Loucy (cell line): ENCODE results near the gene TP53AIP1.

Source experiments
- H2AFZ ChIP-seq: fragments of 200-600 bp; sonication (generic); 2 replicates; pipeline ENCODE4 v1.6.0; 2016; ENCODE audit warnings: antibody characterized with exemption, mild to moderate bottlenecking, low read length, moderate library complexity
- H3F3A ChIP-seq: fragments of 200-600 bp; 2 replicates; pipeline ENCODE4 v1.6.0; 2016; ENCODE audit warnings: antibody characterized with exemption, low read depth, mild to moderate bottlenecking
- H3K27me3 ChIP-seq: fragments of 200-600 bp; sonication (generic); 2 replicates; pipeline ENCODE4 v1.6.1; 2014; ENCODE audit warnings: low read length, mild to moderate bottlenecking; ENCODE audit not compliant: insufficient read depth, poor library complexity, severe bottlenecking
- H3K36me3 ChIP-seq: fragments of 200-600 bp; sonication (generic); 2 replicates; pipeline ENCODE4 v1.6.1; 2016; ENCODE audit warnings: low read length; ENCODE audit not compliant: insufficient read depth
- H3K4me1 ChIP-seq: fragments of 200-600 bp; sonication (generic); 2 replicates; pipeline ENCODE4 v1.5.1; 2014; ENCODE audit warnings: low read length, mild to moderate bottlenecking; ENCODE audit not compliant: insufficient read depth, poor library complexity, severe bottlenecking
- H3K4me2 ChIP-seq: fragments of 200-600 bp; sonication (generic); 2 replicates; pipeline ENCODE4 v1.6.0; 2014; ENCODE audit warnings: antibody characterized with exemption, low read length, low read depth, mild to moderate bottlenecking; ENCODE audit not compliant: poor library complexity, severe bottlenecking
- H3K4me3 ChIP-seq: fragments of 200-600 bp; sonication (generic); 2 replicates; pipeline ENCODE4 v1.5.1; 2014; ENCODE audit warnings: low read length, mild to moderate bottlenecking, mixed read lengths; ENCODE audit not compliant: poor library complexity, severe bottlenecking
- H3K79me2 ChIP-seq: fragments of 200-600 bp; sonication (generic); 2 replicates; pipeline ENCODE4 v1.6.1; 2014; ENCODE audit warnings: low read length; ENCODE audit not compliant: insufficient read depth
- H3K9ac ChIP-seq: fragments of 200-600 bp; sonication (generic); 2 replicates; pipeline ENCODE4 v1.6.0; 2014; ENCODE audit warnings: mild to moderate bottlenecking, low read depth, low read length, moderate library complexity; ENCODE audit not compliant: poor library complexity, severe bottlenecking
- H3K9me2 ChIP-seq: fragments of 200-600 bp; sonication (generic); replicated peaks from 2 replicates; pipeline ENCODE4 v1.6.1; 2016; ENCODE audit warnings: low read depth, low read length, mixed read lengths
- H3K9me3 ChIP-seq: fragments of 200-600 bp; sonication (generic); 2 replicates; pipeline ENCODE4 v1.6.1; 2014; ENCODE audit warnings: mild to moderate bottlenecking, antibody characterized with exemption, low read length, low read depth; ENCODE audit not compliant: insufficient read depth
- H4K20me1 ChIP-seq: fragments of 200-600 bp; sonication (generic); 2 replicates; pipeline ENCODE4 v1.6.0; 2014; ENCODE audit warnings: antibody characterized with exemption, low read length, mild to moderate bottlenecking; ENCODE audit not compliant: insufficient read depth, poor library complexity, severe bottlenecking
- EZH2phosphoT487 ChIP-seq: fragments of 200-600 bp; IDR thresholded peaks from 2 replicates; pipeline ENCODE4 v1.6.1; 2018; ENCODE audit warnings: antibody characterized with exemption, mild to moderate bottlenecking, moderate library complexity, borderline replicate concordance
- TF ChIP-seq, protein P1 (sequence below): fragments of 200-600 bp; sonication (generic); conservative IDR thresholded peaks from 2 replicates; pipeline ENCODE4 v1.5.1; 2014; ENCODE audit warnings: mild to moderate bottlenecking, antibody characterized with exemption, low read length

The TP53AIP1 gene

DNA sequence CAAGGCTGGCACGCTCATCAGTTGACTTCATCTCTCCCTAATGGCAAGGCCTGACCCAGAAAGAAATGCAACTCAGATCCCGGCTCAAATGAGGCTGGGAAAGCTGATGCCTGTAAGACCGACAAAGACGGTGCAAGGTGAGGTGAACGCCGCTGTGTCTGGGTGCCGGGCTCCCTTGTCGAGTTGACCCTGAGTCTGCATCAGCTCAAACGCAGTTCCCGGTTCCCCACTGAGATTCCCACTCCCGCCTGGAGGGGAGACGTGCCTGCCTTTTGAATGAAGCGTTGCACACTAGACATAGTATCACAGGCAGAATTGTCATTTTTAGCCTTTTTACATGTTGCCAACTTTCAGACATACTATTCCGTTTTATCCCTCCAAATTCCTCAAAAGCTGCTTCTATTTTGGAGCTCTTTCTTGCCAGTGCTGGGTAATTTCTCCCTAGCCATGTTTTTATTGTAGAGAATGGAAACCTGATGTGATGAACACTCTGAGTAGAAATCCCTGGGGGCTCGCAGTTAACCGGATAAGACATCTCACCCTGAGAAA is 831 bp upstream of the TP53AIP1 start:
- H3K9ac ChIP-seq, result no peak overlapping the region
- no peaks in the 10 kb centered on the region for H4K20me1 ChIP-seq
- no peaks in the 10 kb centered on the region for H3K36me3 ChIP-seq
- H2AFZ ChIP-seq, result no peak overlapping the region
- no peaks in the 10 kb centered on the region for H3F3A ChIP-seq
- no peaks in the 10 kb centered on the region for H3K4me1 ChIP-seq
- H3K9me3 ChIP-seq, result no peaks in the 10 kb centered on the region
- no peak overlapping the region for H3K4me3 ChIP-seq
- TF ChIP-seq, protein P1, sequence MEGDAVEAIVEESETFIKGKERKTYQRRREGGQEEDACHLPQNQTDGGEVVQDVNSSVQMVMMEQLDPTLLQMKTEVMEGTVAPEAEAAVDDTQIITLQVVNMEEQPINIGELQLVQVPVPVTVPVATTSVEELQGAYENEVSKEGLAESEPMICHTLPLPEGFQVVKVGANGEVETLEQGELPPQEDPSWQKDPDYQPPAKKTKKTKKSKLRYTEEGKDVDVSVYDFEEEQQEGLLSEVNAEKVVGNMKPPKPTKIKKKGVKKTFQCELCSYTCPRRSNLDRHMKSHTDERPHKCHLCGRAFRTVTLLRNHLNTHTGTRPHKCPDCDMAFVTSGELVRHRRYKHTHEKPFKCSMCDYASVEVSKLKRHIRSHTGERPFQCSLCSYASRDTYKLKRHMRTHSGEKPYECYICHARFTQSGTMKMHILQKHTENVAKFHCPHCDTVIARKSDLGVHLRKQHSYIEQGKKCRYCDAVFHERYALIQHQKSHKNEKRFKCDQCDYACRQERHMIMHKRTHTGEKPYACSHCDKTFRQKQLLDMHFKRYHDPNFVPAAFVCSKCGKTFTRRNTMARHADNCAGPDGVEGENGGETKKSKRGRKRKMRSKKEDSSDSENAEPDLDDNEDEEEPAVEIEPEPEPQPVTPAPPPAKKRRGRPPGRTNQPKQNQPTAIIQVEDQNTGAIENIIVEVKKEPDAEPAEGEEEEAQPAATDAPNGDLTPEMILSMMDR, result no peak
- TF ChIP-seq EZH2phosphoT487, result no peak
- H3K4me2 ChIP-seq, result no peak overlapping the region
- no peaks in the 10 kb centered on the region for H3K9me2 ChIP-seq
- H3K27me3 ChIP-seq, result no peaks in the 10 kb centered on the region
- no peaks in the 10 kb centered on the region for H3K79me2 ChIP-seq

DNA sequence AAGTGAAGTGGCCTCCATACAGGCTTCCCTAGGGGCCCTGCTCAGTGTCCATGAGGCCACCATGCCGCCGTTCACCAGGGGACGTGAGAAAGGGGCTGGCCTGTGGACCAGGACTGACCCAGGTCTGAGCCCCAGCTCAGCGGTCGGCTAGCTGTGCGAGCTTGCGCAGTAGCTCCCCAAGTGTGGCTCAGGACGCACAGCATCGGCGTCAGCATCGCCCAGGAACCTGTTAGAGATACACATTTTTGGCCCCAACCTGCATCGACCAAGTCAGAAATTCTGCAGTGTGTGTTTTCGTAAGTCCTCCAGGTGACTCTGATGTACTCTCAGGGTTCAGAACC is 429 bp downstream of the TP53AIP1 start:
- Histone ChIP-seq H3K4me1 (no peaks in the 10 kb centered on the region), H3F3A (no peaks in the 10 kb centered on the region), H3K79me2 (no peaks in the 10 kb centered on the region), H3K36me3 (no peaks in the 10 kb centered on the region), H2AFZ (no peak overlapping the region), H3K9me2 (no peaks in the 10 kb centered on the region), H4K20me1 (no peaks in the 10 kb centered on the region), H3K4me3 (no peak overlapping the region), H3K4me2 (no peak overlapping the region), H3K9ac (no peak overlapping the region), H3K27me3 (no peaks in the 10 kb centered on the region), H3K9me3 (no peaks in the 10 kb centered on the region)
- TF ChIP-seq, protein P1, result no peak
- TF ChIP-seq EZH2phosphoT487, result no peak

DNA sequence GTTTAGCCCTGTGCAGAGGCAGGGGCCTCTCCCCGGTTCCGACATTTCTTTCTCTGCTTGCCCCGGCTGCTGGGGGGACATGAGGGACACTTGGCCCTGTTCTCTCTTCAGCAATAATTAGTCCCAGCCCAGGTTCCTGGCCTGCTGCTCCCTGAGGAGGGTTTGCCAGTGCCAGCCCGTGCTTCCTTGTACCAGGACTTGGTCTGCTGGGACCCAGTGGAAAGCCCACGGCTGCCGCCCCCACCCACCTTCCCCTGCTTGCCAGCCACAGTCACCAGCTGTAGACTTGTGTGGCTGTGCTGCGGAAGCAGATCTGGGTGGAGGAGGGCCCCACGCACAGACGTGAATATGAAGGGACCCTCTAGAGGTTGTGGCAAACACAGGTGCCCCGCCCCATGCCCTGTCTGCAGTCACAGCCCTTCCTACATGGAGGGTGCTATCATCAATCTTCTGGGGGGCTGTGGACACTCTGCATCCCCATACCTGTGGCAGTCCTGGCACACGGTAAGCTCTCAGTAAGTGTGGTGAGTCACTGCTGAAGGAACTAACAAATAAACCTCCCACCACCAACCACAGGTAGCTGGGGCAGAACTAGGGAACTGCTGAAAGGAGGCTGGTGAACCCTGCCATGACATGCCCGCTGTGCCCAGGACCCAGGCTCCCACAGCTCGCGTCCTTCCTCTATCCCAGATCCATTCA is 949 bp downstream of the TP53AIP1 start:
- no peak for TF ChIP-seq EZH2phosphoT487
- TF ChIP-seq, protein P1, result no peak
- H3K4me3 ChIP-seq, result no peak overlapping the region
- H3F3A ChIP-seq, result no peaks in the 10 kb centered on the region
- no peaks in the 10 kb centered on the region for H3K27me3 ChIP-seq
- H3K4me2 ChIP-seq, result no peak overlapping the region
- H3K9me2 ChIP-seq, result no peaks in the 10 kb centered on the region
- no peaks in the 10 kb centered on the region for H3K79me2 ChIP-seq
- no peaks in the 10 kb centered on the region for H3K4me1 ChIP-seq
- no peak overlapping the region for H3K9ac ChIP-seq
- H4K20me1 ChIP-seq, result no peaks in the 10 kb centered on the region
- H2AFZ ChIP-seq, result no peak overlapping the region
- no peaks in the 10 kb centered on the region for H3K36me3 ChIP-seq
- no peaks in the 10 kb centered on the region for H3K9me3 ChIP-seq
